GM23248 (cell line): ENCODE data around the gene PTDSS2.

Source experiments
- EZH2 ChIP-seq: fragments of 200-600 bp; sonication (generic); IDR thresholded peaks from 2 replicates; pipeline ENCODE4 v1.6.1; 2018; ENCODE audit warnings: antibody characterized with exemption, mild to moderate bottlenecking; ENCODE audit not compliant: insufficient read depth, poor library complexity, severe bottlenecking
- EZH2phosphoT487 ChIP-seq: fragments of 200-600 bp; sonication (generic); IDR thresholded peaks from 2 replicates; pipeline ENCODE4 v1.6.1; 2018; ENCODE audit warnings: antibody characterized with exemption, moderate library complexity, mild to moderate bottlenecking, low read depth; ENCODE audit not compliant: insufficient read depth

DNA sequence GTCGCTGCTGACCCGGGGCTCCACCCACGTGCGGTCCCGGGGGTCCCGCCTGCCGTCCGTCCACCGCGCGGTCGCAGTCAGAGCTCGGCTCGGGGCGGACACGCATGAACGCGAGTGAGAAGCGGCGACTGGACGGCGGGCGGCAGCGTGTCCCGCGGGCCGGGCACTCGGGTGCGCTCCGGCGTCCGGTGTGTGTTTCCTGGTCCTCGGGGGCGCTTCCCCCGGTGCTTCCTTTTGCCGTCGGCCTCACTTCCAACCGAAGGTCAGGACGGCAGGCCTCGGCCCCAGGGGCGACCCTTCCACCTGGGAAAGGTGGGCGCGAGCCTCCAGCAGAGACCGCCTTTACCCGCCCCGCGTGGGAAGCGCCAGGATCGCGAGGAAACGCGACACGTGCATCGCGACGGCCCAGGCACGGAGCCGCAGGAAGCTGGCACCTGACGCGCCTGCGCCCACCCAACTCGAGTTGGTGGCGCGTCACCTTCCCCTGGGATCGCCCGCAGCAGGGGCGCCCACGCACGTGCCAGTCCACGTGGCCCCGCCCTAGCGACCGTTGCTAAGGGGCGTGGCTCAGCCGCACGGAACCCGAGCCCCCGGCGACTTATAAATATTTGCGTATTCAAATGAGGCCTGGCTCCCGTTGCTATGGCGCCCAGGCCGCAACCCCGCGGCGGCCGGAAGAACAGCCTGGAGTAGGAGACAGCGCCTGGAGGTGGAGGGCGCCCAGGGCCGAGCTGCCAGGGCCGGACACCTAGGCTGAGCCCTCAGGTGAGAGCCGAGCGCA is 87.0 kb downstream of the PTDSS2 start, which contains the start of gene LRRC56:
- TF ChIP-seq EZH2 (no peak), EZH2phosphoT487 (no peak)
